ENCODE data around the gene USP36.

The USP36 gene

GRCh38 chr17:78765821-78766220, 74.8 kb downstream of the USP36 start:
- TF ChIP-seq CTCF (IDR thresholded peaks at IDR 0.05; ENCODE audit: control extremely low read depth, extremely low read depth, low read depth, missing control alignments): no peak
- no peak for DNase-seq (ENCODE audit: extremely low spot score)
- CTCF ChIA-PET: interaction anchor here (1.7 to 1.8 kb wide), 2 partner anchors 20 to 29 kb away, joined by 4 read pairs; no protein-coding TSS in a partner anchor
- POLR2A ChIA-PET: interaction anchor here (0.6 kb wide), 1 partner anchor 1794 kb away, joined by 5 read pairs; no protein-coding TSS in a partner anchor

- ChIA-PET POLR2A (no interaction called here), CTCF (interaction anchor here (0.6 to 1.7 kb wide), 4 partner anchors 8 to 28 kb away, joined by 3 to 5 read pairs (median 4); no protein-coding TSS in a partner anchor)
- TF ChIP-seq CTCF (IDR thresholded peaks at IDR 0.05; ENCODE audit: control extremely low read depth, extremely low read depth, low read depth, missing control alignments): no peak
Observed at GRCh38 chr17:78764871-78765270, 75.7 kb downstream of the USP36 start.

GRCh38 chr17:78763561-78763960, 77.1 kb downstream of the USP36 start:
- CTCF ChIA-PET: interaction anchor here (1.3 to 1.5 kb wide), 2 partner anchors 10 to 24 kb away, joined by 4 to 5 read pairs; no protein-coding TSS in a partner anchor
- TF ChIP-seq CTCF (IDR thresholded peaks at IDR 0.05; ENCODE audit: control extremely low read depth, extremely low read depth, low read depth, missing control alignments): no peak
- POLR2A ChIA-PET: no interaction called here
- no peak for DNase-seq (ENCODE audit: extremely low spot score)

More at GRCh38 chr17:78764871-78765270, 75.7 kb downstream of the USP36 start:
- no peak for DNase-seq (ENCODE audit: extremely low spot score)

- CTCF ChIA-PET: interaction anchor here (1.0 to 5.5 kb wide), 2 partner anchors 9 to 55 kb away, joined by 3 to 32 read pairs; no protein-coding TSS in a partner anchor
- TF ChIP-seq CTCF (IDR thresholded peaks at IDR 0.05; ENCODE audit: control extremely low read depth, extremely low read depth, low read depth, missing control alignments): no peak
- no peak for DNase-seq (ENCODE audit: extremely low spot score)
- POLR2A ChIA-PET: no interaction called here
Observed at GRCh38 chr17:78761789-78762406, 78.7 kb downstream of the USP36 start.

- TF ChIP-seq CTCF (IDR thresholded peaks at IDR 0.05; ENCODE audit: control extremely low read depth, extremely low read depth, low read depth, missing control alignments): no peak
- ChIA-PET CTCF (interaction anchor here (0.9 to 5.5 kb wide), 6 partner anchors 10 to 20 kb away, joined by 3 to 32 read pairs (median 6); no protein-coding TSS in a partner anchor), POLR2A (interaction anchor here (1.5 to 2.5 kb wide), 2 partner anchors 9 to 11 kb away, joined by 4 to 17 read pairs; no protein-coding TSS in a partner anchor)
- DNase-seq (ENCODE audit: extremely low spot score): no peak
Observed at GRCh38 chr17:78759969-78760352, 80.7 kb downstream of the USP36 start.

GRCh38 chr17:78759203-78759968, 81.2 kb downstream of the USP36 start:
- TF ChIP-seq CTCF (IDR thresholded peaks at IDR 0.05; ENCODE audit: control extremely low read depth, extremely low read depth, low read depth, missing control alignments): no peak
- CTCF ChIA-PET: interaction anchor here (0.9 to 5.5 kb wide), 7 partner anchors 10 to 22 kb away, joined by 3 to 32 read pairs (median 5); no protein-coding TSS in a partner anchor
- no peak for DNase-seq (ENCODE audit: extremely low spot score)
- POLR2A ChIA-PET: interaction anchor here (1.5 to 2.5 kb wide), 2 partner anchors 10 kb away, joined by 4 to 17 read pairs; no protein-coding TSS in a partner anchor

Data from GM10248 (cell line).